T follicular helper cell (primary cell): ENCODE results near the gene EXOC4.
"Not testable (repeated sequence)": the region's sequence is repeated elsewhere in the genome, so short reads cannot be mapped to it uniquely, and the experiment has no call there.

Source experiments
- DNase-seq: peaks from one replicate; pipeline ENCODE4 v3.0.0-alpha.2; 2020; ENCODE audit warnings: low read depth

Gene EXOC4

DNA sequence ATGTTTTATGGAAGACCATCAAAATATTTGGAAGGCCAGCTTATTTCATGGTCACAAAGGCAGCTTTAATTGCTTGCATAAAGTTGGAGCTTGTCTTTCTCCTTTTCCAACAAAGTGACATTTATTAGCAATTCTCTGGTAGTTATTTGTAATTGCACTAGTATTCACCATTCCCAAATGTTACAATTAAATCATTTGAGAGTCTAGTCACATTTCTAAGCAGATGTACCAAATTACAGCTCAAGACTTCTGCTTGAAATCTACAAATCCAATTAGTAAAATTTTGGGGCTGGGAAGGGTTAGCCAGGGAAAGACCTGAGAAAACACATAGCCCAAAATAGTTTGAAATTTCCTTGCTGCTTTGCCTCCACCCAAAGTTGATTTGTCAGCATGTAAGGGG lies 498.2 kb downstream of the EXOC4 start:
- no peak for DNase-seq

DNA sequence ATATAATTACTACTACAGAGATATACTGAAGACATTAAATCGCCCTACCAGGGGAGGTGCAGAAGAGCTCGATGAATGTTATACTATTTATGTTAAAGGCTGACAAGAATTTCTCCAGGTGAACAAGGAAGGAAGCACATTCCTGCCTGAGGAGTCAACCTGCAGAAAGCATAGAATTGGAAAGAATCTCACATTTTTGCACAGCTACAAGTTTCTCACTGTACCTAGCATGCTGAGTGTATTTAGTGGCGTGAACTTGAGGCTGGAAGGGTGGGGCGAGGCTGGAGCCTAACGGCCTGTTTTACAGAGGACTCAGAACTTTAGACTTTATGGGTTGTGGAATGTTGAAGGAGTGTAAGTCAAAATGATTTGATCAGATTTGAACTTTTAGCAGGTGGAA lies 500.6 kb downstream of the EXOC4 start:
- DNase-seq = no peak

DNA sequence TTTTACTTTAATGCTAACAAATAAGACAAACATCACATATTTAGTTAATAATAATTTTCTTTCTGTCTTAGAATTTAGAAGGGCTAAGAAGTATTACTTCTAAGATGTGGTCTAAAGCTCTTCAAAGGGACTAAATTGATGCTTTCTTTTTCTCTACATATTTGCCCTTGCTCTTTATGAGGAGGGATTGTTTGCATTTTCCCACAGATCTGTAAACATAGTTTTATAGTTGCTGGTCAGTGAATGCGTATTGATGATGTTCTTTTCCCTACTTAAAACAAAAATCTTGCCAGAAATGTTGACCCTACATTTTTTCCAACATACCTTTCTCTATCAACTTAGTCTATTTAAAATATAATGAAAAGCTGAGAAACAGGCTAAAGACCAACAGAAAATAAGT lies 501.8 kb downstream of the EXOC4 start:
- no peak for DNase-seq

DNA sequence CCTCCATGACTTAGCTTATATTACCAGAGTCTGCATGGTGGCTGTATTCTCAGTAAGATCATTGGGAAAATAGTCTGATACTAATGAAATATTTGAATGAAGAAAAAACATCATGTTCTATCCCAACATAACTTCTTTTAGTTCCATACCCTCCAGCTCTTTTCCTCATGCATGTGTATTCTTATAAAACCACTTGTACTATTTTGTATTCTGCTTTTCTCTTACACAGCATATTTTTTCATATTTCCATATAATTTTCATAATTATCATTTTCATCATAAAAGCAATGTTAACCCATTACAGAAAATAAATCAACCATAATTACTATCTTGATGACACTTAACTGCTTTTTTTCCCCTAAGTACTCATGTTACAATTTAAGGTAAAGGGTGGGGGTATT lies 503.0 kb downstream of the EXOC4 start:
- DNase-seq = no peak

DNA sequence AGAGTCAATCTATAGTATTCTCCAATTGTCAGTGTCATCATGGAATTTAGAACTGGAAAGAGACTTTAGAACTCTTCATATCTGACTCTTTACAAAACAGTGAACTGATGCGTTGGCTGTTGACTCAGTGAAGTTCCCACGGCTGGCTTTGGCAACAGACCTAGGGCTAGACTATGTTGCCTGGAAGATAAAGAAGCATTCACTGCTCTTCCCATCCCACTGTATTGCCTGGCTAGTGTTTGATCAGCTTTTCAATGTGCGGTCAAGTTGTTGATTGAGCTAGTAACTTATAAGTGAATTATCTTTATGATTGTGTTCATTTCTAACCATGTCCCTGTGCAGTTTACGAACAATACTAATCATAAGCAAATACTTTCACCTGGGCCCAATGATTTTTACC lies 508.6 kb downstream of the EXOC4 start:
- DNase-seq = no peak

DNA sequence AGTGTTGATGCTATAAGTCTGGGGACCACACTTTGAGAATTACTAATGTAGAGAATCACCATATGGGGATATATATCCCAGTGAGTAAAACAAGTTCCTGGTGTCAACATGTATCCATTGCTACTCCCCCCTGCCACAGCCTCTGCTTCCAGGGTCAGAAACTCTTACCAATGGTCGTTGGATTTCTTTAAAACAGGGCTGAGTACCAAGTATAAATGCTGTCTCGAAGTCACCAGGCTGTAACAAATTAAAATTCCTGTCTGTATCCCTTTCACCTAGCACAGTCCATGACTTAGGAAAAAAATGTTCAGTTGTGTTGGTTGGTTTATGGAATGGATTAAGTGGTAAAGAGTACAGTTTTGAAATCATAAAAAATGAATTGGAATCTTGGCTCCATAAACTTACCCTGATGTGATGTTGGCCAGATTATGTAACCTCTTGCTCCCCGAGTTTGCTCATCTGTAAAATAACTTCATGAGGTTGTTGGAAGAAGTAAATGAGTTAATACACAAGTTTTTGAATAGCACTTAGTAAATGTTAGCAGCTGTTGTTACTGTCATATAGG lies 510.3 kb downstream of the EXOC4 start:
- no peak for DNase-seq

DNA sequence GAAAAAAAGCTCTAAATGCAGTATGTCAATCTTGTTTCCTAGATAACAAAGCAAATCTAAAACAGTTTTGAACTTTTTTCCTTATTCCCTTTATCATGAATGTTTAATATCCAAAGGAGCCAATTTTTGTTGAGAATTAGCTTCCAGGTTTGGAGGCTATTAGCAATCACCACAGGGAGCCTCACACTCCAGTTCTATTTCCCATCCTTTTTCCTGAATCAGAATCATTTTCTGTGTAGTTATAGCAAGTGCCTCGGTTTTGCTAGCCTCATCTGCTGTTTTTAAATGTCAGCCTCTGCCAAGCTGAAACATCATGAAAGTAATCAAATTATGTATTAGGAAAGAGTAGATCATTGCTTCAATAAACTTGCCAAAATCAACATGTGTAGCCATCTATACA lies 516.8 kb downstream of the EXOC4 start:
- DNase-seq = no peak

DNA sequence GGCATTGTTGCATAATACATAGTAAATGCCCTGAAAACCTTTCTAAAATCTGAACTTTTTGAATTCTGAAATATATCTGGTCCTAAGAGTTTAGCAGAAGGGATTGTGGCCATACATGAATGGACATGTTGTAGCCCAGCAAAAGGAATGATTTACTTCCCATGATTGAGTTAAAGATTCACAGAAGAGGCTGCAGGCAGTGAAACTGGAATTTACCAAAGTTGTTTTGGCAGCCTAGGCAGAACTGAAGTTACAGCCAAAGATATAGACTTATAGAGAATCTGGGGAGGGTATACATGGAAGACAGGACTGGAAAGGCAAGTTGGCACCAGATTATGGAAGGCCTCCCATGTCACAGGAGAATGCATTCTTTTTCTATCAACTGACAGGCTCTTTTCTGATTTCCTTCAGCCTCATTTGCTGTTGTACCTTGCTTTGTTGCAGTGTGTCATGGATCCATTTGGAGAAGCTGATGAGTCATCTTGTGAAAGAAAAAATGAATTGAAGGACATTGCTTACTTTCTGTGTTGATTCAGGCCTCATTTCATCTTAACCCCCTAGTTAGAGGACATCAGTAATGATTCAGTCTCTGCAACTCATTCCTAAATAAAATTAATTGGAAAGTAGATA lies 518.1 kb downstream of the EXOC4 start:
- no peak for DNase-seq

DNA sequence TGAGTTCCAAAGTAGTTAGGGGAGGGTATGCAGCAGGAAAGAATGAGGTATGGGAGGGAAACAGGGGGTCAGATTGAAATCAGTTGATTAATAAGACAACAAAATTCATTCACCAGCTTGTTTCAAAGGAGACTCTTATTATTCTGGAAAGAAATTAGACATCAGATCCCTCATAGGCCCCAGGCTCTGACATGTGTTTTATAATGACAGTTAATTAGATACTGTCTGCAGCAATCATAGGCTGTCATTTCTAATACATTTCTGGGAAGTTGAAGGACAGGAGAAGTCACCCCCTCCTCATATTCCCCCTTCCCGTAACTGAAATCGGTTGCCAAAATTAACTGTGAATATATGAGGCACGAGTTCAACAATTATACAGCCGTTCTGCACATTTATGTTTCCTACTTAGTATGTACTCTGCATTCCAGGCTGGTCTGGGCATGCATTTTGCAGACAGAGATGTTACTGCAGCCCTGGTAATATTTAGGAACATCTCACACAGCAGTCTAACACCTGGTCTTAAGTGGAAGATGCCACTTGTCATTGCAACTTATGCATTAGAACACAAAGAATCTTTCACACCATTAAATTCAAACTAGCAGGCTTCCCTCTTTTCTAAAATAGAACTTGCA lies 519.0 kb downstream of the EXOC4 start:
- no peak for DNase-seq

DNA sequence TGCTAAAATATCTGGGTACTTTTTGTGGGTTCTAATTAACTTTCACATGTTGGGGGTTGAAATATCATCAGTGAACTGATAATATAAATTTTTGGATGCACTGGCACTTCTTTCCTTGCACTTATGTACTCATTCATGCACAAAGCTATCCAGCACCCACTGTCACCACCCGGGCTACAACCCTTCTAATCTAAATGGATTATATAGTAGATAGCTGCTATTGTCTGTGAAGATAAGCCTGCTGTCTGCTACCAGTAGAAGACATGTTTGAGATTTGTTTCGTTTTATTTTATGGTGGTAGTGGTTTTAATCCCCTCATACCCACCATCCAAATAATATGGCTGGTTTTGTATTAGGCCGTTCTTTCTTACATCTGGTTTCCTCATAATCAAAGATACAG lies 520.7 kb downstream of the EXOC4 start:
- DNase-seq = no peak

DNA sequence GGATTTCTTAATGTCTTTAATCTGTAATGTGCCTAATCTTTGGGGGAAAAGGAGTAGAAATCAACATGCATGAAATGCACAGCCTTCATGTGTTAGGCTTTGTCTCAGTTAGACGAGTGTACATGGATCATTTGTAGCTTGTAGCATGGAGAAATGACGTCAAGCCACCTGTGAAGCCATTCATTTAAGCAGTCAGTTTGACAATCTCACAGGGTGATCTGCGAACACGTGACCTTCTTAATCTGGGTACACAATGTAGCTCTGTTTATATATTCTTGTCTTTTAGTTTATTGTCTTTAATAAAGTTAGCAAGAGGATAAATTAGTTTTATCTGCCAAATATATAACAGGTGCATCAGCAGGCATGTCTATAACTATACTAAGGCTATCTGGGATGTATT lies 522.3 kb downstream of the EXOC4 start:
- no peak for DNase-seq

DNA sequence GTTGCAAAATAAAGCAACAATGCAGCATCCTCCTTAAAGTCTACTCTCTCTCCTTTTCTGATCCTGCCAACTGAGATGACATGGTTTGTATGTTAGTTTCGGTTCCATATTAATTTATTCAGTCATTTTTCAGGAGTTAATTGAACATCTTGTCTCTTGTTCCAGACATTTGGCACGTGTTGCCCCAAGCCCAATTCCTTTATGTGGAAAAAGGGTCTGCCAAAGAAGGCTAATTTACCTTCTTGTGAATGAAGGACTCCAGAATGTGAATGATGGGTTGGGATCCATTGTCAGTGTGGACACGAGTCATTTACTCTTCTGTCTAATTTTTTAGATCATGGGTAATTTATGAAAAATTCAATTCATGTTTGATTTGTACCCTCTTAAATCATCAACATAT lies 523.4 kb downstream of the EXOC4 start:
- no peak for DNase-seq

DNA sequence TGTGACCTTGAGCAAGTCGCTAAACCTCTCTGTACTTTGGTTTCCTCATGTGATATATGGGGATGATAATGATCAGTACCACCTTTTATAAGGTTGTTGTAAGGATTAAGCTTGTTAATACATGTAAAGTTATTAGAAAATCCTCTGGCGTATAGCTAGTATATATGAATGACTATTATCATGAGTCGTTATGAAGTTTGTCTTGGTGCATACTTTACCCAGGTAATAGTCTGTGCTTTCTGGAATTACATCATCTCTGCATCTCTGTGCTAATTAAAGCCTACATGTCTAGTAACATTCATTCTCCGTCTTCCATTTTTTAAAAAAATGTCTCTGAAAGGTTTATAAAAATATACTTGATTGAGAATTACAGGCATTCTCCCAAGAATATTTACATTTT lies 524.8 kb downstream of the EXOC4 start:
- DNase-seq = no peak

DNA sequence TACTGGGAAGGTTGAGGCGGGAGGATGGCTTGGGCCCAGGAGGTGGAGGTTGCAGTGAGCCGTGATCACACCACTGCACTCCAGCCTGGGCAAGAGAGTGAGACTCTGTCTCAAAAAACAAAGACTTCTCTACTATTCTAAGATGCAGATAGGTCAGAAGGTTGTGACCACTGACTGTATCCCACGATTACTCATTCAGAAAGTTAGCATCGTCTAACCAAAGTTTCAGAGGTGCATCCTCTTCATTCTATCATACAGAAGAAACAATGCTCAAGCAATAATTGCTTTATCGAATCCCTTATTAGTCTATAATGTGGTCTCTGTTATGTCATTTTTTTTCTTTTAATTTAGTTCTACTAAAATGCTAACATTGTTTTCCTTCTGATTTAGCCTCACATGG lies 525.6 kb downstream of the EXOC4 start:
- no peak for DNase-seq

DNA sequence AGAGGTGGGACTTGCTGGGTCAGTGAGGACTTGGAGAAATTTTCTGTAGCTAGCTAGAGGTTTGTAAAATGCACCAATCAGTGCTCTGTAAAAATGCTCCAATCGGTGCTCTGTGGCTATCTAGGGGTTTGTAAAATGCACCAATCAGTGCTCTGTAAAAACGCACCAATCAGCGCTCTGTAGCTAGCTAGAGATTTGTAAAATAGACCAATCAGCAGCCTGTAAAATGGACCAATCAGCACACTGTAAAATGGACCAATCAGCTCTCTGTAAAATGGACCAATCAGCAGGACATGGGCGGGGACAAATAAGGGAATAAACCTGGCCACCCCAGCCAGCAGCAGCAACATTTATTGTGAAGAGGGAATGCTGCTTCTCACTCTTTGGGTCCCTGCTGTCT lies 526.7 kb downstream of the EXOC4 start:
- DNase-seq = not testable (repeated sequence)

DNA sequence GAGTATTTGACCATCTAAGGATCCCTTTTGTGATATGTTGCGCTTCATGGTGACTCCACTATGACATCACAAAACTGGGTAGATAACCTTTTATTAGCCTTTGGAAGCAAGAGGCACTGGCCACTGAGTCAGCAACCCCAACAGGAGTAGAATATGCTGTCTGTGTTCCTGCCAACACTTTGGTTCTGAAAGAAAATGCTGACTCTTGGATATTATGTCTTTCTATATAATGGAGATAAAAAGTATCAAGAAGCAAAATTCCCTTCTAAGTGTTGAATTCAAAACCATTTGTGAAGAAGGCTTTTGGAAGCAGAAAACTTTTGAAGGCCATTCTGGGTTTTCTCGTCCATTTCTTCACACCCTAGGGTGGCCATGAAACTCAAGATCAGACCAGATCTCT lies 528.0 kb downstream of the EXOC4 start:
- no peak for DNase-seq

DNA sequence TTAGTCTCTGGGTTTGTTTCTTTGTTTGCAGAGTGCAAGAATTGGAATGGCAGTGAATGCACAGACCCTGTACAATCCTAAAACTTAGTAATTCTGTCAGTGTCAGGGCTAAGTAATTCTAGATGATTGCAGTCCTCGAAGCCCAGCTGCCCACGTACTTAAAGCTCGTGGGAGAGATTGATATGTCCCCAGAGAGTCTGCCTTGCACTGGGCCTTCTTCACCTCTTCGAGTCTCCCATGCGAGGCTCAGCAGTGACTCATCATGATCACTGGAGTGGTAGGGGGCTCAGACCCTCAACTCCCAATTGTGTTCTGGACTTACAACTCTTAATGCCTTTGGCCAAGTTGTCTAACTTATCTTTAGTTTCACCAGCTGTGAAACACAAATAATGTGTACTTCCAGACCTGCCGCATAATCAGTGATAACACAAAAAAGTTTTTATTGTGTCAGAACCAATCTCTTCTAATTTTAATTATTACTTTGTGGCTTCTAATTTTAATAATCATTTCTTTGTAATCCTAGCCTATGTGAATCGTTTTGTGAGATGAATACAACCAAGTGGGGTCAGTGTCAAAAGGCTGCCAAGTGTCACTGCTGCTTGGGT lies 528.7 kb downstream of the EXOC4 start:
- no peak for DNase-seq

DNA sequence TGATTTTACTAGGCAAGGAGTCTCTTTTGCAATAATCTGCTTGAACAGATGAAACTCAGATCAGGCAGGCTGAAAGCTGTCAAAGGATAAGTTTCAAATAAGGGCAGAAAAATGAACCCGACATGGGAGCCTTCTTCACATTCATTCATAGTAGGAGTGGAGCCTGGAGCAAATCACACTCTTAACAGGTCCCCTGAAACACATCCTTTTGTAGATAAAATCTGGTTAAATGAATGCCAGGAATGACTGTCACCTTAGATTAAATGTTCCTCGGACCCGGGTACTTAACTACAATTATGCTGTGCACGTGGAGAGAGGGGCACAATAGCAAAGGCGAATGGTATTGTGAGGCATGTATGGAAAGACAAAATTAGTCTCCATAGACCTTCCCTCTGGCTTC lies 529.6 kb downstream of the EXOC4 start:
- no peak for DNase-seq

DNA sequence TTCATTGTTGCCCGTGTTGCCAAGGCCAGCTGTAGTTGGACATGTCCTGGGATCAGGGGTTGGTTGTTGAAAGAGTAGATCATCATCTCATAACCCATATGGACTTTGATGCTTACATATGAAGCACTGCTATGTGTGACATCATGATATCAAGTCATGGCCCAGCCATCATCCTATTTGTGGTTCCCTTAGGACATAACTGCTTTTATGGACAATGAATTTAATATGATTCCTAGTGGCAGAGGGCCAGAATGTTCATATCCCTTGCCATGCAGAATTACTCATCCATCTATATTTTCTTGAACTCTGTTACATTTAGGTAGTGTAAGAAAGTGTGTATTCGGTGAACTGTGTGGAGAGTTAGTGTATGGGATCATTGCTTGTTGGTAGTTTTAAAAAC lies 530.4 kb downstream of the EXOC4 start:
- no peak for DNase-seq

DNA sequence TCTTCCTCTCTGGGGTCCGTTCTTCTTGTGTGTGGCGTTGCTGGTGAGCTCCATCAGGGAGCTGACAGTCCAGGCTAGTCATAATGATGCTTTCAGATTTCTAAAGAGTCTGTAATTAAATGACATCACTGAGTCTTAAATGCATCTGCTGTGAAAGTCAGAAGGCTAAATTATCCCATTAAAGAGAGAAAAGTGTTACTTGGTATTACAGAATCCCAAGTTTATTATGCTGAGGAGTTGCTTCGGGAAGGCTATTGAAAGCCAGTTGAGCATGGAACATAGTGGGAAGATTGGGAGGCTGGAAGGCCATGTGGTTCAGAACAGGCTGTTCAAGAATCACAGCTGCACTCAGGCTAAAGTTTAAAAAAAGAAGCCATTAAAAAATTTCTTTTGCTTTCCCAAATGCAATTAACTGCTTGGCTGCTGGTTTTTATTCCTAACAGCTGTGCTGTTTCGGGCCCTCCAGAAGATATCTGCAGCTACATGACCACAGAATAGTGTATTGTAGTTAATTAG lies 531.7 kb downstream of the EXOC4 start:
- DNase-seq = no peak

DNA sequence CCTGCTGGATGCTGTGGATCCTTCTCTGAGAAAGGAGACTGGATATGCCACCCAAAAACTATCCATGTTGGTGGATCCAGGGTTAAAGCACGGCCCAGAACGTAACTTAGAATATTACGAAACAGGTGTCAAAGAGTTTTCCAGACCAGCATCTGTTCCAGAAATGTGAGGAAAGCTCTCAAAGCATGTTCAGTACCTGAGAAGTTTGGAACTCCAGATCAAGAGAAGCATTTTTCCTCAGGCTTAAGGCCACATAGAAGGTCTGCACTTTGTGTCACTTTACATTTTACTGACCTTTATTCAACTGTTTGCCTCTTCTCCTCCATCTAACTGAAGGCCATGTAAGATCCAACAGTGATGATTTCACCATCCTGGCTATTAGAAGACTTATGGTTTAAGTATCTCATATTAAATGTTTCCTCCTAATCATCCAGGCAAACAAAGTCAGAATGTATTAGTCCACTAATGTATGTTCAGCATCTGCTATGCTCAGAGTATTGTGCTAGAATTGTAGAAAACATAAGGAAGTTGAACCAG lies 533.6 kb downstream of the EXOC4 start:
- no peak for DNase-seq

DNA sequence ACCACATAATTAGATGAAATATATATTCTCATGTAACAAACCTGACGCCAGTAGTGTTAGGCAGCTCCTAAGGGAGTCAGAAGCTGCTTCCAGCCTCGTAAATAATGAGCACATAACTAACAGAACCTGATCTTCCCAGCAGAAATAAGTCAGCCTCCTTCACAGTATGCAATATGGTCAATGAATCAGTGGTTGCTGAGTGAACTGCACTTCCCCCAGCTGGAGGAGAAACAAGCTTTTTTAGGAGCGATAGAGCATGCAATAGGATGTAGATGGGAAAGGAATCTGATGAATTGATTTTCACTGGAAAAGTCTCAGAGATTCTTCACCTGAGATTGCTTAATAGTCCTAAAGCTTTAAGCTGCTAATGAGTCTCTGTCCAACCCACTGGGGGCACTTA lies 537.1 kb downstream of the EXOC4 start:
- no peak for DNase-seq

DNA sequence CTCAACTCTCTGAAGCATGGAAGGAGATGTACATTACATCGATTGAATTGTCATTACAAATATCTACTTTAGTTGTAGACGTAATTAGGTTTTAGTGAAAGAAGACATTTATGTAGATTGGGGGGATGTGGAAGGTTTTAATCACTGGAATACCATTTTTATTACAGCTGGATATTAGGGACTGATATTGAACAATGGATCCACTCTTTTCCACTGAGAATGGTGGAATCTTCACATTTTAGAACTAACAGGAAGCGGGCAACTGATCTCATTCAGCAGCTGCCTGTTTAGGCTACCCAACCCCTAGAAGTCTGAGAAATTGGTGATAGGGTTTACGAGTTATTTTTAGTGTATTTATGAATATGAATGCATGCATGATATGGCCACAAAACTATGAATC lies 538.0 kb downstream of the EXOC4 start:
- no peak for DNase-seq
